OCI-LY1 (cell line): ENCODE measurements around the gene TMEM9B.

Experiments
- H2AFZ ChIP-seq: fragments of 200-600 bp; sonication (generic), shearing (Covaris generic); 2 replicates; pipeline ENCODE4 v1.6.0; 2014; ENCODE audit warnings: antibody characterized with exemption, mild to moderate bottlenecking, low read length
- H3F3A ChIP-seq: fragments of 200-600 bp; sonication (generic), shearing (Covaris generic); 2 replicates; pipeline ENCODE4 v1.6.0; 2014; ENCODE audit warnings: mild to moderate bottlenecking, antibody characterized with exemption, low read length, moderate library complexity; ENCODE audit not compliant: insufficient read depth
- H3K27ac ChIP-seq: fragments of 200-600 bp; sonication (generic); 2 replicates; pipeline ENCODE4 v1.5.1; 2014; ENCODE audit warnings: low read length, mixed run types, mild to moderate bottlenecking, low read depth; ENCODE audit not compliant: poor library complexity, severe bottlenecking
- H3K27me3 ChIP-seq: fragments of 200-600 bp; sonication (generic); 2 replicates; pipeline ENCODE4 v1.6.0; 2014; ENCODE audit warnings: antibody characterized with exemption, mild to moderate bottlenecking, low read length, moderate library complexity; ENCODE audit not compliant: insufficient read depth
- H3K36me3 ChIP-seq: fragments of 200-600 bp; sonication (generic); 2 replicates; pipeline ENCODE4 v1.6.1; 2014; ENCODE audit warnings: mild to moderate bottlenecking, antibody characterized with exemption, low read length, moderate library complexity, mixed read lengths; ENCODE audit not compliant: insufficient read depth
- H3K4me1 ChIP-seq: fragments of 200-600 bp; sonication (generic); 2 replicates; pipeline ENCODE4 v1.5.1; 2014; ENCODE audit warnings: mild to moderate bottlenecking, low read length, moderate library complexity; ENCODE audit not compliant: insufficient read depth, severe bottlenecking
- H3K4me2 ChIP-seq: fragments of 200-600 bp; sonication (generic), shearing (Covaris generic); 2 replicates; pipeline ENCODE4 v1.6.1; 2014; ENCODE audit warnings: low read length
- H3K4me3 ChIP-seq: fragments of 200-600 bp; sonication (generic); 2 replicates; pipeline ENCODE4 v1.5.1; 2014; ENCODE audit warnings: low read length, low read depth, mild to moderate bottlenecking, mixed read lengths; ENCODE audit not compliant: poor library complexity, severe bottlenecking
- H3K79me2 ChIP-seq: fragments of 200-600 bp; shearing (Covaris generic); 2 replicates; pipeline ENCODE4 v1.6.1; 2016; ENCODE audit warnings: mixed run types, low read length, mixed read lengths; ENCODE audit not compliant: insufficient read depth
- H3K9ac ChIP-seq: fragments of 200-600 bp; sonication (generic), shearing (Covaris generic); 2 replicates; pipeline ENCODE4 v1.6.1; 2014; ENCODE audit warnings: mild to moderate bottlenecking, low read length, mixed read lengths
- H3K9me2 ChIP-seq: fragments of 200-600 bp; sonication (generic), shearing (Covaris generic); 2 replicates; pipeline ENCODE4 v1.6.1; 2014; ENCODE audit warnings: low read depth, mild to moderate bottlenecking, low read length, mixed read lengths
- H3K9me3 ChIP-seq: fragments of 200-600 bp; shearing (Covaris generic); 2 replicates; pipeline ENCODE4 v1.6.1; 2014; ENCODE audit warnings: low read length, mixed read lengths
- H4K20me1 ChIP-seq: fragments of 200-600 bp; sonication (generic), shearing (Covaris generic); 2 replicates; pipeline ENCODE4 v1.6.0; 2016; ENCODE audit warnings: mild to moderate bottlenecking, low read length; ENCODE audit not compliant: insufficient read depth
- CTCF ChIP-seq: fragments of 200-600 bp; sonication (generic), shearing (Covaris generic); IDR thresholded peaks from 2 replicates; pipeline ENCODE4 v1.5.1; 2017; ENCODE audit warnings: mild to moderate bottlenecking, antibody characterized with exemption, low read length, moderate library complexity, mixed read lengths
- EZH2 ChIP-seq: fragments of 200-600 bp; sonication (generic), shearing (Covaris generic); IDR thresholded peaks from 2 replicates; pipeline ENCODE4 v1.8.0; 2017; ENCODE audit warnings: borderline replicate concordance, mixed run types, mild to moderate bottlenecking, antibody characterized with exemption, low read length, moderate library complexity, mixed read lengths

The TMEM9B gene

DNA sequence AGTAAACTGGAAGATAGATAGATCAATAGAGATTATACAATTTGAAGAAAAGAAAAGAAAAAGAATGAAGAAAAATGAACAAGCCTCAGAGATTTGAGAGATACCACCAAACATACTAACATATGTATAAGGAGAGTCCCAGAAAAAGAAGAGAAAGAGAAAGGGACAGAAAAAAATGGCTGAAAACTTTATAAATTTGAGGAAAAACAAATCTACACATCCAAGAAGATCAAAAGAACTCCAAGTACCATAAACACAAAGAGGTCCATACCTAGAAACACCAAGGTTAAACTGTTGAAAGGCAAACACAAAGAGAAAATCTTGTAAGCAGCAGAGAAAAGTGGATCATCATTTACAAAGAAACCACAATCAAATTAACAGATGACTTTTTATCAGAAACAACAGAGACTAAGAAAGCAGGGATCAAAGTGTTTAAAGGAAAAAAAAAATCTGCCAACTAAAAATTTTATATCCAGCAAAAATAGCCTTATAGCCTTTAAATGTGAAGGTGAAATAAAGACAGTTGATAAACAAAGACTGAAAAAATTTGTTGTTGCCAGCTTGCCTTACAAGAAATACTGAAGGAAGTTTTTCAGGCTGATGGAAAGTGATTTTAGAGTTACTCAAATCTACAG is 65.0 kb downstream of the TMEM9B start:
- Histone ChIP-seq H3F3A (no peaks in the 10 kb centered on the region), H3K9me3 (peaks cover 10% of the 10 kb centered on the region), H2AFZ (no peak overlapping the region), H4K20me1 (no peaks in the 10 kb centered on the region), H3K36me3 (no peaks in the 10 kb centered on the region), H3K4me2 (no peak overlapping the region), H3K27me3 (no peaks in the 10 kb centered on the region), H3K4me3 (no peak overlapping the region), H3K9ac (no peak overlapping the region), H3K79me2 (no peaks in the 10 kb centered on the region), H3K9me2 (no peaks in the 10 kb centered on the region), H3K4me1 (no peaks in the 10 kb centered on the region), H3K27ac (no peak overlapping the region)
- no peak for TF ChIP-seq EZH2
- TF ChIP-seq CTCF = no peak
